ENCODE data around the gene PGP.

PGP gene

DNA sequence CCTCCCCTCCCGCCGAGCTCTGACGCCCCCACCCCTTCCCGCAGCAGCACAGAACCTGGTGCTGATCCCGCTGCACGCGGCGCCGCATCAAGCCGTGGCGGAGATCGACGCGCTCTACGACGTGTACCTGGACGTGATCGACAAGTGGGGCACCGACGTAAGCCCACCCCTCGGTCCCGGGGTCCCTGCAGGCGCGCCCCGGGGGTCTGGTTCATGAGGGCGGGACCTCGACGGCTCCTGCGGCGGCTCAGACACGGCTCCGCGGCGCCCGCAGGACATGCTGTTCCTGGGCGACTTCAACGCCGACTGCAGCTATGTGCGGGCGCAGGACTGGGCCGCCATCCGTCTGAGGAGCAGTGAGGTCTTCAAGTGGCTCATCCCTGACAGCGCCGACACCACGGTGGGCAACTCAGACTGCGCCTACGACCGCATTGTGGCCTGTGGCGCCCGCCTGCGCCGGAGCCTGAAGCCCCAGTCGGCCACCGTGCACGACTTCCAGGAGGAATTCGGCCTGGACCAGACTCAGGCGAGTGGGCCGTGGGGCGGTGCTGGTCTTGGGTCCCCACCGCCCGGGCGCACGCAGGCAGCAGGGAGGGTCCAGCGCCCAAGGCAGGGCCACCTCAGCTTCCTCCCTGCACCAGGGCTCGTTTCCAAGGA, 23.0 kb upstream of the PGP start:
- DNase-seq (ENCODE audit: low spot score) = no peak

DNA sequence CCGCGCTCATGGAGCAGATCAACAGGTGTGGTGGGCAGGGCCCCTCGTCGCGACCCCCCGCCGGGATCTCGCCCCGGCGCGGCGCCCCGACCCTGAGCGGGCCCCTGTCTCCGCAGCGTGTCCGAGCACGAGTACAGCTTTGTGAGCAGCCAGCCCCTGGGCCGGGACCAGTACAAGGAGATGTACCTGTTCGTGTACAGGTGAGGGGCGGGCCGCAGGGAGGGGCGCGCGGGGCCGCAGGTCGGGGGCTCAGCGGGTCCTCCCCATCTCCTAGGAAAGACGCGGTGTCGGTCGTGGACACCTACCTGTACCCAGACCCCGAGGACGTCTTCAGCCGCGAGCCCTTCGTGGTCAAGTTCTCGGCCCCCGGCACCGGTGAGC, 22.5 kb upstream of the PGP start:
- no peak for DNase-seq (ENCODE audit: low spot score)

DNA sequence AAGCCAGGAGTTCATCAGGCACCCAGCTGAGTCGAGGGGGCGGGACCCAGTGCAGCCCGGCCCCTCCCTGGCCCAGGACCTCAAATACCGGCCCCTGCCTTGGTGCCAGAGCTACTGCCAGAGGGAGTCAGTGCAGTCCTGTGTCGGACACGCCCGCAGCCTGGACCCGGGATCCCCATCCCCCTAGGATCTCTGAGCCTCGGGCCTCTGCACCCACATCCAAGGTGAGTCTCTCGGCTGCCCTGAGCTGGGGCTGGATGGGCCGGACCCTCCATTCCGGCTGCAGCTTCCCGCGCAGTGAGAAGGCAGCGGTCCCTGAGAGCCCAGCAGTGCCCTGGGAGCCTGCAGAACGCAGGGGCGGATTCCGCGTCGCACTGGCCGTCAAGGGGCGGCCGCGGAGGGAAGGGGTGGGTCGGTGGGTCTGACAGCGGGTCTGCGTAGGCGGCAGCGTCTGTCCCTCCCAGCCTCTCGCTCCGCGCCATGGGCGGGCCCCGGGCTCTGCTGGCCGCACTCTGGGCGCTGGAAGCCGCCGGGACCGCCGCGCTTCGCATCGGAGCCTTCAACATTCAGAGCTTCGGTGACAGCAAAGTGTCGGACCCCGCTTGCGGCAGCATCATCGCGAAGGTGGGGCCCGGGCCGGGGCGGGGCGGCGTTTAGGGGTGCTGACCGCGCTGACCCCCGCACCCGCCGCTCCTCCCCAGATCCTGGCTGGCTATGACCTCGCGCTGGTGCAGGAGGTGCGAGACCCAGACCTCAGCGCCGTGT, 21.9 kb upstream of the PGP start, which contains the start of gene DNASE1L2:
TSS of gene DNASE1L2 (plus strand) at position 108 of the 765 bp plus-strand sequence. CDS start at position 481, 373 bp downstream.
- no peak for DNase-seq (ENCODE audit: low spot score)

GRCh38 chr16:2235695-2236336, 21.2 kb upstream of the PGP start:
- DNase-seq (ENCODE audit: low spot score) = no peak

- DNase-seq (ENCODE audit: low spot score) = no peak
Measured at GRCh38 chr16:2235234-2235651, 20.6 kb upstream of the PGP start.

DNA sequence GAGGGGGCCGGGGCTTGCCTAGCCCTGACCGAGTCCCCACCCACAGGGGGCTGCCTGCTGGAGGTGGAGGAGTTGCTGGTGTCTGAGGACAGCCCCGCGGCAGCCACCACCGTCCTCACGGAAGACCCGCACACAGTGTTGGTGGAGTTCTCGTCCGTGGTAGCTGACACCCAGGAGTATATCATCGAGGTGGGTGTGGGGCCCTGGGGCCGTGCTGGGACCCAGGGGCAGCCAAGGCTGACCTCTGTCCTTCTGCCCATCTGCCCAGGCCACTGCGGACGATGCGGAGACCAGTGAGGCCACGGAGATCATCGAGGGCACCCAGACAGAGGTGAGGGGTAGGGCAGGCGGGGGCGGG, 20.2 kb upstream of the PGP start:
- DNase-seq (ENCODE audit: low spot score) = no peak

DNA sequence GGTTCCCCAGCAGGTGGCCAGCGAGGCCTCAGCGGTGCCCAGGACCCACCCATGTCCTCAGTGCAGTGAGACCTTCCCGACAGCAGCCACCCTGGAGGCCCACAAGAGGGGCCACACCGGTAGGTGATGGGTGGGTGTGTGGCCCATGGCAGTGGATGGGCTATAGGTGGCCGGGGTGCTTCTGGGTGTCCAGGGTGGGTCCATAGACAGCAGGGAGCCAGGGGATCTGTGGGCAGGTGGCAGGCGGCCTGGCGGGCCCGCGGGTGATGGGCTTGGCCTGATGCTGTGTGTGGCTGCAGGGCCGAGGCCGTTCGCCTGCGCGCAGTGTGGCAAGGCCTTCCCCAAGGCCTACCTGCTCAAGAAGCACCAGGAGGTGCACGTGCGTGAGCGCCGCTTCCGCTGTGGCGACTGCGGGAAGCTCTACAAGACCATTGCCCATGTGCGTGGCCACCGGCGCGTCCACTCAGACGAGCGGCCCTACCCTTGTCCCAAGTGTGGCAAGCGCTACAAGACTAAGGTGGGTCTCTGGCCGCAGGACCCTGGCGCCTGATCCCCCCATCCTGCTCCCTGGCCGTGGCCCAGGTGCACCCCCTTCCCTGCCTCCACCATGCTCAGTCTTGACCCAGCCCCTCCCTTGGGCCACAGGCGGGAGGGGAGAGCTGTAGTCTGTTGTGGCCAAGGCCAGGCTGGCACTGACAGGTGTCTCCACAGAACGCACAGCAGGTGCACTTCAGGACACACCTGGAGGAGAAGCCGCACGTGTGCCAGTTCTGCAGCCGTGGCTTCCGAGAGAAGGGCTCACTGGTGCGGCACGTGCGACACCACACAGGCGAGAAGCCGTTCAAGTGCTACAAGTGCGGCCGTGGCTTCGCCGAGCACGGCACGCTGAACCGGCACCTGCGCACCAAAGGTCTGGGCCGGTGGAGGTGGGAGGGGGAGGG, 19.5 kb upstream of the PGP start:
- no peak for DNase-seq (ENCODE audit: low spot score)

GRCh38 chr16:2233046-2233775, 18.6 kb upstream of the PGP start:
- DNase-seq (ENCODE audit: low spot score) = no peak

GRCh38 chr16:2232094-2232990, 17.7 kb upstream of the PGP start:
- no peak for DNase-seq (ENCODE audit: low spot score)

DNA sequence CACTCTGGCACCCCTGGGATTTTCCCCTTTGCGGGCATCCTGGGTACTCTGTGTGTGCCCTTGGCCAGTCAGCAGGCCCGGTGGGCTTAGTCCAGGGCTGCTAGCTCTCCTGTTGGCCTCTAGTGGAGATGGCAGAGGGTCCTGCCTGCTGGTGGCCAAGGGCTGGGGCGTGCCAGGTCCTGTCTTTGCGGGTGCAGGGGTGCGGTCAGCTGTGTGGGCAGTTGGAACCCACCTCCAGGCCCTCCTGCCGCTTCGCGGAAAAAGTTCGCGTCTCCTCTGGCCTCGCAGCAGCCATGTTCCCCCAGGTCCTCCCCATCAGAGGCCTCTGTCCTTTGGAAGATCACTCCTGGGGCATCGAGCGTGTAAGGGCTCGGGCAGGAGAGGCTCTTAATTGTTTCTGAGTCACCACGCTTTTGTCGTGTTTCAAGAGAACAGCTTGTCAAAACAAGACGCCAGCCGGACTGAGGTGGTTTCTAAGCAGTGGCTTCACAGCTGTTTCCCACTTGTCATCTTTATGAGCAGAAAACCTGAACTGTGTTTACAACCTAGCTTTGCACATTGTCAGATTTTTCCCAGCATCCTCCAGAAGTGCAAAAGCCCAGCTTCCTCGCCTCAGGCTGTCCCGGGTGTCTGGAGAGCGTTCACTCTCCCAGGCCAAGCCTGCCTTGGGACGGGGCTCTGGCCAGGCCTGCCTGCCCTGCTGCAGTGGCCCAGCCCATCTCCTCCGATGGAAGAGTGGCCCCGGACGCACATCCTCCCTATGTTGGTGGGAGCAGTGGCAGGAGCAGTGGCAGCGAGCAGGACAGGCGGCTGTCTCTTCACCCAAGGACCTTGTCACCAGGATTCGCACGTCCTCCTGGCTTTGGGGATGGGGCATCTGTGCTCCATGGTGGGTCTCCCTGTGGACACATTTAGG, 16.6 kb upstream of the PGP start:
- DNase-seq (ENCODE audit: low spot score) = no peak

DNA sequence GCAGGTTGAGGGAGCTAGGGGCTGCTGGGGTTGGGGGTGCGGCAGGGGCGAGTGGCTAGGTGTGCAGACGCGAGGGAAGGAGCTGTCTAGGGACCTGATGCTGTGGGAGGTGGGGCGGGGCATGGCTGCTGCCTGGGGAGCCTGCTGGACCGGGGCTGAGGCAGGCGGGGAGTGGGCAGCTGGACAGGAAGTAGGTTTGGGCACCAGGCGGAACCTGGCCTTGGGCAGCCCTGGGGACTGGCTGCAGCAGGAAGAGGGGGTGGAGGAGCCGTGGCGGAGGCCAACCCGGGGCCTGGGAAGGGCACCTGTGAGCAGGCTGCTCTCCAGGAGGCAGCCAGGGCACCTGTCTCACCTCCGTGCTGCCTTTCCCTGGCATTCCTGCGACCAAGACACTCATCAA, 15.7 kb upstream of the PGP start:
- no peak for DNase-seq (ENCODE audit: low spot score)

- no peak for DNase-seq (ENCODE audit: low spot score)
Measured at GRCh38 chr16:2229632-2230250, 15.1 kb upstream of the PGP start.

GRCh38 chr16:2229091-2229490, 14.5 kb upstream of the PGP start:
- DNase-seq (ENCODE audit: low spot score) = no peak

GRCh38 chr16:2228161-2228824, 13.7 kb upstream of the PGP start:
- DNase-seq (ENCODE audit: low spot score) = no peak

GRCh38 chr16:2226918-2227317, 12.3 kb upstream of the PGP start:
- DNase-seq (ENCODE audit: low spot score) = no peak

- no peak for DNase-seq (ENCODE audit: low spot score)
Measured at GRCh38 chr16:2226245-2226793, 11.7 kb upstream of the PGP start.

GRCh38 chr16:2223942-2224486, 9.4 kb upstream of the PGP start:
- peak; percentile 68 for DNase-seq (ENCODE audit: low spot score)
